Erythroblast (primary cell): Measurements from ENCODE around the gene SERPINA5.

ENCODE experiments used
- GATA1 ChIP-seq: IDR thresholded peaks from 2 replicates; pipeline ENCODE4 v1.6.1; 2011; ENCODE audit warnings: low read depth, mild to moderate bottlenecking, control low read depth, low read length, moderate library complexity
- POLR2A ChIP-seq: IDR thresholded peaks from 2 replicates; pipeline ENCODE4 v1.6.1; 2011; ENCODE audit warnings: mild to moderate bottlenecking, low read length

GRCh38 chr14:94571950-94572349, 9.3 kb upstream of the SERPINA5 start:
- TF ChIP-seq POLR2A (no peak), GATA1 (no peak)
